Neural cell (in vitro differentiated cells): ENCODE data around the gene POLR2H.

ENCODE experiments used
- CTCF ChIP-seq: fragments of 450-650 bp; IDR thresholded peaks from 2 replicates; pipeline ENCODE4 v1.5.1; 2014; ENCODE audit warnings: antibody characterized with exemption, mild to moderate bottlenecking, moderate library complexity; ENCODE audit not compliant: poor library complexity, severe bottlenecking
- SMC3 ChIP-seq: fragments of 450-650 bp; conservative IDR thresholded peaks from 2 replicates; pipeline ENCODE4 v1.6.1; 2014; ENCODE audit warnings: antibody characterized with exemption, mild to moderate bottlenecking, moderate library complexity; ENCODE audit not compliant: poor library complexity

DNA sequence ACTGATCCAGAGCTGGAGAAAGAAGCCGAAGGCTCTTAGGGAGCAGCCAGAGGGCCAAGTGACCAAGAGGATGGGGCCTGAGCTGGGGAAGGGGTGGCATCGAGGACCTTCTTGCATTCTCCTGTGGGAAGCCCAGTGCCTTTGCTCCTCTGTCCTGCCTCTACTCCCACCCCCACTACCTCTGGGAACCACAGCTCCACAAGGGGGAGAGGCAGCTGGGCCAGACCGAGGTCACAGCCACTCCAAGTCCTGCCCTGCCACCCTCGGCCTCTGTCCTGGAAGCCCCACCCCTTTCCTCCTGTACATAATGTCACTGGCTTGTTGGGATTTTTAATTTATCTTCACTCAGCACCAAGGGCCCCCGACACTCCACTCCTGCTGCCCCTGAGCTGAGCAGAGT lies 27.9 kb downstream of the POLR2H start:
- no peak for TF ChIP-seq SMC3
- TF ChIP-seq CTCF = no peak
